Mucosa of stomach (tissue), 1 donor: ENCODE results near the gene NDUFV1.
"Not testable (repeated sequence)": the region's sequence is repeated elsewhere in the genome, so short reads cannot be mapped to it uniquely, and the experiment has no call there.

ENCODE experiments used
- H3K27me3 ChIP-seq: one replicate; pipeline ENCODE4 v1.7.0; 2013; ENCODE audit warnings: mild to moderate bottlenecking, low read length; ENCODE audit not compliant: control insufficient read depth, insufficient read depth
- H3K36me3 ChIP-seq: one replicate; pipeline ENCODE4 v1.7.0; 2013; ENCODE audit warnings: low read length; ENCODE audit not compliant: control insufficient read depth, insufficient read depth
- H3K4me1 ChIP-seq: one replicate; pipeline ENCODE4 v1.7.0; 2013; ENCODE audit warnings: mild to moderate bottlenecking, low read length; ENCODE audit not compliant: control insufficient read depth, insufficient read depth
- H3K4me3 ChIP-seq: one replicate; pipeline ENCODE4 v1.7.0; 2013; ENCODE audit warnings: low read length
- H3K9ac ChIP-seq: one replicate; pipeline ENCODE4 v1.7.0; 2013; ENCODE audit warnings: mild to moderate bottlenecking, low read length, moderate library complexity
- H3K9me3 ChIP-seq: one replicate; pipeline ENCODE4 v1.7.0; 2013; ENCODE audit warnings: mild to moderate bottlenecking, low read length, moderate library complexity; ENCODE audit not compliant: control insufficient read depth
- donor health status: Pancreatic carcinoma.

Gene NDUFV1

GRCh38 chr11:67615728-67616430 is 9.1 kb downstream of the NDUFV1 start:
- H3K27me3 ChIP-seq, result peaks cover 18% of the 10 kb centered on the region
- H3K9me3 ChIP-seq, result no peaks in the 10 kb centered on the region
- no peak overlapping the region for H3K9ac ChIP-seq
- H3K36me3 ChIP-seq, result no peaks in the 10 kb centered on the region
- no peak overlapping the region for H3K4me3 ChIP-seq
- H3K4me1 ChIP-seq, result peaks cover 21% of the 10 kb centered on the region

GRCh38 chr11:67616431-67617242 is 9.9 kb downstream of the NDUFV1 start:
- Histone ChIP-seq H3K4me1 (peaks cover 21% of the 10 kb centered on the region), H3K36me3 (no peaks in the 10 kb centered on the region), H3K27me3 (peaks cover 18% of the 10 kb centered on the region), H3K9me3 (no peaks in the 10 kb centered on the region), H3K9ac (no peak overlapping the region), H3K4me3 (no peak overlapping the region)

GRCh38 chr11:67617243-67617953 is 10.7 kb downstream of the NDUFV1 start:
- no peak overlapping the region for H3K4me3 ChIP-seq
- no peak overlapping the region for H3K9ac ChIP-seq

GRCh38 chr11:67618901-67619659 is 12.3 kb downstream of the NDUFV1 start:
- not testable (repeated sequence) for H3K36me3 ChIP-seq, H3K9ac ChIP-seq, H3K4me3 ChIP-seq, H3K9me3 ChIP-seq
- Histone ChIP-seq H3K4me1 (peaks cover 12% of the 10 kb centered on the region), H3K27me3 (peaks cover 18% of the 10 kb centered on the region)

More at GRCh38 chr11:67617243-67617953, 10.7 kb downstream of the NDUFV1 start:
- Histone ChIP-seq H3K4me1 (peaks cover 21% of the 10 kb centered on the region), H3K9me3 (no peaks in the 10 kb centered on the region), H3K36me3 (no peaks in the 10 kb centered on the region), H3K27me3 (peaks cover 18% of the 10 kb centered on the region)

GRCh38 chr11:67619683-67620618 is 13.2 kb downstream of the NDUFV1 start:
- not testable (repeated sequence) for H3K36me3 ChIP-seq, H3K9ac ChIP-seq, H3K4me3 ChIP-seq, H3K4me1 ChIP-seq, H3K9me3 ChIP-seq
- peaks cover 16% of the 10 kb centered on the region for H3K27me3 ChIP-seq

GRCh38 chr11:67620621-67621020 is 13.9 kb downstream of the NDUFV1 start:
- not testable (repeated sequence) for H3K36me3 ChIP-seq, H3K9me3 ChIP-seq, H3K4me1 ChIP-seq, H3K9ac ChIP-seq, H3K4me3 ChIP-seq
- peaks cover 10% of the 10 kb centered on the region for H3K27me3 ChIP-seq

GRCh38 chr11:67621928-67622327 is 15.2 kb downstream of the NDUFV1 start:
- H3K36me3 ChIP-seq, H3K4me1 ChIP-seq, H3K27me3 ChIP-seq, H3K4me3 ChIP-seq, H3K9ac ChIP-seq, H3K9me3 ChIP-seq: not testable (repeated sequence)

GRCh38 chr11:67622905-67623304 is 16.2 kb downstream of the NDUFV1 start:
- not testable (repeated sequence) for H3K27me3 ChIP-seq, H3K9me3 ChIP-seq, H3K36me3 ChIP-seq, H3K4me1 ChIP-seq, H3K9ac ChIP-seq, H3K4me3 ChIP-seq

GRCh38 chr11:67623795-67624194 is 17.1 kb downstream of the NDUFV1 start:
- not testable (repeated sequence) for H3K36me3 ChIP-seq, H3K4me3 ChIP-seq, H3K9me3 ChIP-seq, H3K9ac ChIP-seq, H3K27me3 ChIP-seq, H3K4me1 ChIP-seq

- not testable (repeated sequence) for H3K27me3 ChIP-seq, H3K9me3 ChIP-seq, H3K36me3 ChIP-seq, H3K4me3 ChIP-seq, H3K9ac ChIP-seq
- peaks cover 19% of the 10 kb centered on the region for H3K4me1 ChIP-seq
These were observed 19.5 kb downstream of the NDUFV1 start for GRCh38 chr11:67626131-67626833.
